ENCODE results near the gene CSRP1.

- no peak for TF ChIP-seq CTCF (IDR thresholded peaks at IDR 0.05)
- TF ChIP-seq RELA (CRISPR knock-in tag; IDR thresholded peaks at IDR 0.05; ENCODE audit: borderline replicate concordance): no peak
- no peak for TF ChIP-seq ZNF121 (CRISPR knock-in tag; IDR thresholded peaks at IDR 0.05)
- no peak for TF ChIP-seq ATF3 (CRISPR knock-in tag; conservative IDR thresholded peaks at IDR 0.05)
Measured at GRCh38 chr1:201487742-201488141, 19.2 kb downstream of the CSRP1 start.
